ENCODE results near the gene ZBTB16.

GRCh38 chr11:114105611-114106010, 46.1 kb downstream of the ZBTB16 start:
- no peak for TF ChIP-seq POLR2A (IDR thresholded peaks at IDR 0.05; ENCODE audit: low read length)
- TF ChIP-seq GATA1 (IDR thresholded peaks at IDR 0.05; ENCODE audit: low read depth, low read length): no peak

Measured in erythroblast (primary cell).